ENCODE results near the gene HABP2. TPM values are rescaled to one million over a fixed set of nuclear protein-coding genes. Genes with fewer than 3 reads are reported as not detected.

Gene HABP2
- total RNA-seq, 1 donor from 2014 or later: not detected

- DNase-seq: no peak
These were observed 52.6 kb downstream of the HABP2 start for GRCh38 chr10:113605268-113605978.

GRCh38 chr10:113609704-113610108 is 56.9 kb downstream of the HABP2 start:
- no peak for DNase-seq

GRCh38 chr10:113610631-113611601 is 58.1 kb downstream of the HABP2 start:
- DNase-seq: no peak

- no peak for DNase-seq
These were observed 59.3 kb downstream of the HABP2 start for GRCh38 chr10:113612154-113612553.

- DNase-seq: no peak
These were observed 60.6 kb downstream of the HABP2 start for GRCh38 chr10:113613427-113613826.

- DNase-seq: no peak
These were observed 61.3 kb downstream of the HABP2 start for GRCh38 chr10:113613977-113614690.

GRCh38 chr10:113616244-113617074 is 63.6 kb downstream of the HABP2 start:
- no peak for DNase-seq

GRCh38 chr10:113617086-113617485 is 64.2 kb downstream of the HABP2 start:
- DNase-seq: no peak

GRCh38 chr10:113618338-113618737 is 65.5 kb downstream of the HABP2 start:
- no peak for DNase-seq

- DNase-seq: no peak
These were observed 66.5 kb downstream of the HABP2 start for GRCh38 chr10:113619401-113619800.

- no peak for DNase-seq
These were observed 67.7 kb downstream of the HABP2 start for GRCh38 chr10:113620511-113620910.

GRCh38 chr10:113620936-113621335 is 68.1 kb downstream of the HABP2 start:
- DNase-seq: no peak

- DNase-seq: no peak
These were observed 68.9 kb downstream of the HABP2 start for GRCh38 chr10:113621799-113622198.

GRCh38 chr10:113622831-113623230 is 70.0 kb downstream of the HABP2 start:
- no peak for DNase-seq

- no peak for DNase-seq
These were observed 72.8 kb downstream of the HABP2 start for GRCh38 chr10:113625461-113626186.

GRCh38 chr10:113626809-113627355 is 74.0 kb downstream of the HABP2 start:
- no peak for DNase-seq

GRCh38 chr10:113627836-113628235 is 75.0 kb downstream of the HABP2 start:
- no peak for DNase-seq

- DNase-seq: no peak
These were observed 75.8 kb downstream of the HABP2 start for GRCh38 chr10:113628607-113629153.

- no peak for DNase-seq
These were observed 78.2 kb downstream of the HABP2 start for GRCh38 chr10:113630929-113631533.
